ENCODE measurements around the gene ZNF552.

ZNF552 gene

DNA sequence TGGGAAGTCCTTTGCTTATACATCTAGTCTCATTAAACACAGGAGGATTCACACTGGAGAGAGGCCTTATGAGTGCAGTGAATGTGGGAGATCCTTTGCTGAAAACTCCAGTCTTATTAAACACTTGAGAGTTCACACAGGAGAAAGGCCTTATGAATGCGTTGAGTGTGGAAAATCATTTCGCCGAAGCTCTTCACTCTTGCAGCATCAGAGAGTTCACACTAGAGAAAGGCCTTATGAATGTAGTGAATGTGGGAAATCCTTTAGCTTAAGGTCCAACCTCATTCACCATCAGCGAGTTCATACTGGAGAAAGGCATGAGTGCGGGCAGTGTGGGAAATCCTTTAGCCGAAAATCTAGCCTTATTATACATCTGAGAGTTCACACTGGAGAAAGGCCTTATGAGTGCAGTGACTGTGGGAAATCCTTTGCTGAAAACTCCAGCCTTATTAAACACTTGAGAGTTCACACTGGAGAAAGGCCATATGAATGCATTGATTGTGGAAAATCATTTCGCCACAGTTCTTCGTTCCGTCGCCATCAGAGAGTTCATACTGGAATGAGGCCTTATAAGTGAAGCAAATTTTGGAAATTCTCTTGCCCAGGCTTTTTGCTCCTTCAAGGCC is 35.4 kb downstream of the ZNF552 start:
- in situ Hi-C loops (cut with HindIII; ENCODE audit: low sequenced_read_pairs): no loop called here

DNA sequence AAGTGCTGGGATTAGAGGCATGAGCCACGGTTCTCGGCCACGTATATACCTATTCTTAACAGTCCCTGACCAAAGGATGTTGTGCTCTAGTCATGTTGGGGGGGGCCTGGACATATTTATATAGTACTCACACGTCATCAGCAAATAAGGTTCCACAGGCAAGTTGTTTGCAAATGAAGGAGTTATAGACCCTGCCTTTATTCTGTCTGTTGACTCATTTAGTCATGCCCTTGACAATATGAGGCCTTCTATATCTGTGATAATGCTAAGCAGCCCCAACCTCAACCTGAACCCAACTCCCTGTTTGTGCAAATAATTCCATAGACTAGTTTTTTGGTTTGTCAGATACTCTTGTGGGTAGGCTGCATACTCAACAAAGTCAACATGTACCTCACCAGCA is 36.4 kb downstream of the ZNF552 start:
- in situ Hi-C loops (cut with HindIII; ENCODE audit: low sequenced_read_pairs): no loop called here

DNA sequence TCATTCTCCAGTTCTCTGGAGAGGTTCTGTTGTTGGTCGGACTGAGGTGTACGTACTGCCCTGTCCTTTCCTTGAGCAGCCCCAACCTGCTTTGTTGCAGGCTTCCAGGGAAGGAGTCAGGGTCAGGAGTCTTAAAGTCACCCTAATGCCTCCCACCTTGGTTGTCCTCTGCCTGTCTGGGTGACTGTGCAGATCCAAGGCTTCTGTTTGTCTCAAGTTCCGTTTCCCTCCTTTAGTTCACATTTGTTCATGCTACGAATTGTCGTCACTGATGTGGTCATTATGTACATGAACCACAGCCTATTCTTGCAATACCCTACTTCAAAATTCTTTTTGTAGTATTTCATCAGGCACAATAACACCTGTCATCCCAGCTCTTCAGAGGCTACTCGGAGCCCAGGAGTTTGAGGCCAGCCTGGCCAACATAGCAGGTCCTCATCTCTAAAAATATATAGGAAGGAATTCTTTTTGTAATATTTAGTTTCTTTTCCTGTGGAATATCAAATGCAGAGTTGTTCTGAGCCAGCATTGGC is 37.9 kb downstream of the ZNF552 start:
- in situ Hi-C loops (cut with HindIII; ENCODE audit: low sequenced_read_pairs): no loop called here

DNA sequence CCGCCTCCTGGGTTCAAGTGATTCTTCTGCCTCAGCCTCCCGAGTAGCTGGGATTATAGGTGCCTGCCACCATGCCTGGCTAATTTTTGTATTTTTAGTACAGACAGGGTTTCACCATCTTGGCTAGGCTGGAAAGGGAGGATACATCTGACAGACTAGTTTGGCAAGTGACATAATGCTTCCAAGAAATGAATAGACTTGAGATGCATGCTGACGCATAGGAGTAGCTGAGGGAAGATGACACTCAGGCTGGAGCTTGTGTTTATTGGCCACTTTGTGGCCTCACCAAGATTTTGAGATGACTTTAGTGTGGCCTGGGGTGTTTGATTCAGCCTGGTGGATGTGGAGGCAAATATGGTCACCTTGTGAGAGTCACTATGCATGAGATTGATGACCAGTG is 41.2 kb downstream of the ZNF552 start:
- in situ Hi-C loops (cut with HindIII; ENCODE audit: low sequenced_read_pairs): no loop called here

DNA sequence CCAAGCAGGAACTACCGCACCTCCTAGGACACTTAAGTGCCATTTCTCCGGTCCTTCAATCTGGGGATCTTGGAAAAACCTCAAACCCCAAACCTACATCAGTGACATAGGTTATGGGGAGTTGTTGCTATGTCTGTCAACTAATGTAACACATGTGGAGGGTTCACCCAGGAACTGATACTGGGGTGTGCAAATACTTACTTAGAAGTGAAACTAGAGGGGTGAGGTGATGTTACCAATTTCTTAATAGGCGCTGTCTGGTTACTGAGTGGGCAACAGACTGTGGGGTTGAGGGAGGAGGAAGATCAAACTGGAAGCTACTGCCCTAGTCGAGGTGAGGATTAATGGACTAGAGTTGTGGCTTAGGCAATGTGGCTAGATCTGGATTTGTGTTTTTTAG is 43.3 kb downstream of the ZNF552 start:
- in situ Hi-C loops (cut with HindIII; ENCODE audit: low sequenced_read_pairs): no loop called here

DNA sequence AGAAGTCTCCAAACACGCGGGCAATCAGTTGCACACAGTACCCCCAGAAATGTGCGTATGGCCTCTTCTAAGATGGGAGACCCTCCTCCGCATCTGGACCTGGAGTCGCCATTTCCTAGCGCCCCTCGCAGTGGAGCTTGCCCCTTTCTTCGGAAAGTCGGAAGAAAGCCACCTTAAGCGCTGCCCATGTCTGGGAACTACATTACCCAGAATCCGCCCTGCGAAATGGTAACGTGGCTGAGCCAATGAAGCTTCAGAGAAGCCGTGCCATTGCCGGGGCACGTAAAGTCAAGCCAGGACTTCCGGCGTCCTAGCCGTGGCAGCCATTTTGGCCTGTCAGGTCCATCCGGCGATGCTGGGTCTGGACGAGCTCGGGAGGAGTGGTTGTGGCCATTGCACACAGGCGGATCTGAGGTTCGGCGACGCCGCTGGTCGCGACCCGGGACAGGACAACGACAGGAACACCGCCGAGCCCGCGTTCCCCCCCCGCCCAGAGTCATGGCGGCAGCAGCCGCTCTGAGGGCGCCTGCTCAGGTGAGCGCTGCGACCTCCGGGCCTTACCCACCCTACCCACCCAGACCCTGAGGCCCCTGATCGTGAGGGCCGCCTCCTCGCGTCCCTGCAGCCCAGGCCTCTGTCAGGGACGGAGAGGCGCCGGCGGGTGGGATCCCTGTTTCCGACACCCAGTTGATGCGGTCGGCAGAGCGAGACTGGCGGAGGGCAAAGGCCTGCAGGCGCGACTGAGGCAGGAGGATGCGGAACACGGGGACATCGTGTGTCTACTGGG is 45.2 kb downstream of the ZNF552 start, which contains the start of gene ZNF586:
Gene ZNF586 (plus strand): TSS at position 332 of the 787 bp plus-strand sequence. CDS start 167 bp downstream, at position 499.
- in situ Hi-C loops (cut with HindIII; ENCODE audit: low sequenced_read_pairs): loop anchor here (5.0 kb wide), 1 partner anchor 67 kb away; no protein-coding TSS in a partner anchor

DNA sequence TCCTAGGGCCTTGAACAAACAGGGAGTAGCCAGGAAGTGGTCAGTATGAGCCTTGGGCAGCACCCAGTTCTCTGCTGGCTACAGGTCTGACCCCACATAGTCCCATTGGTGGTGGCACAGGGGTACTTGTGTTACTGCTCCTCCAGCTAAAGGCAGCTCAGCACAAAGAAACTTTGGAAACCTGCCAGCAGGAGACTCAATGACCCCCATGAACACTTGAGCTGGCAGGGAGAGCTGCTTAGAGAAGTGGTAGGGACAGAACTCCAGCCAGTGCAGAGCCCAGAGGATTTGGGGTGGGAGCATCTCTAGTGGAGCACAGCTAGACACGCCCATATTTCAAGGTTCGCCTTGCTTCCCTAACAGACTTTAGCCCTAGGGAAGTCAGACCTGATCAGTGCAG is 55.6 kb downstream of the ZNF552 start:
- in situ Hi-C loops (cut with HindIII; ENCODE audit: low sequenced_read_pairs): no loop called here

DNA sequence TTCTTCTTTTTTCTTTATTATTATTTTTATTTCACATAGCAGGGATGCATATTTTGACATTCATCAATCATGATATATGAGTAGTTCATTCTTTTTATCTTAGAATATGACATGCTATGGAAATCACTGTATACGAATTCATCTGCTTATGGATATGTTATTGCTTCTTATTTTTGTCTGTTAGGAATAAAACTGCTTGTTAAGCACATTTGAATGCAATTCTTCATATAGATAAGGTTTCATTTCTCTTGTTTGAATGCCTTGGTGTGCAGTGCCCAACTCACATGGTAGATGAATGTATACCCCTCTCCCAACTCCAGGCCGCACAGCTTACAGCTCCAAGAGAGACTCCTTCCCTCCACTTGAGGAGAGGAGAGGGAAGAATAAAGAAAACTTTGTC is 56.8 kb downstream of the ZNF552 start:
- in situ Hi-C loops (cut with HindIII; ENCODE audit: low sequenced_read_pairs): no loop called here
